ENCODE results near the gene GIPC1. TPM values are rescaled to one million over a fixed set of nuclear protein-coding genes. Genes with fewer than 3 reads are reported as not detected.

The GIPC1 gene
- total RNA-seq, 3 donors from 2014 or later, result 199 to 374 (median 300) TPM

GRCh38 chr19:14520543-14520942, 24.6 kb upstream of the GIPC1 start:
- intact Hi-C loops (cut with DNase I, micrococcal nuclease), result no loop called here
- peaks cover 22% of the 10 kb centered on the region for H3K4me1 ChIP-seq (ENCODE audit: low read depth)
- ATAC-seq, result no peak

DNA sequence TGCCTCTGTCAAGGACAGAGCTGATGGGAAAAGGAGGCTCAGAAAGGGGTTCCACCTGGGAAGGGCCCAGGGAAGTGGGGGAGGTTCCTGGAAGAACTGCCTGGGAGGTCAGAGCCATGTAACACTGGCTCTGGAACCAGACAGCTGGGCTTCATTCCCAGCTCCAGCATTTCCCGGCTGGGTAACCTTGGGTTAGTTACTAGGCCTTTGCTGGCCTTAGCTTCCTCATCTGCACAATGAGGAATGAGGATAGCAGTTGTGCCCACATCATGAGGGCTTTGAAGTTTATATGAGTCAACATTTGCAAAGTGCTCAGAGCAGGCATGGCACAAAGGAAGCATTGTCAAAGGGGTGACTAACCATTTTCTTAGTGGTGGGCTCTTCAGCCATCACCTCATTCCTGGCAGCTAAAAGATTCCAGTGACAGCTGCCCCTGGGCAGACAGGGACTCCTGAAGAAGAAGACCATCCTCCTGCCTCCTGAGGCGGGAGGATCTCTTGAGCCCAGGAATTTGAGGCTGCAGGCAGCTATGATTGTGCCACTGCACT, 24.0 kb upstream of the GIPC1 start:
- Histone ChIP-seq H3K36me3 (ENCODE audit: low read depth) (peaks cover 6% of the 10 kb centered on the region), H3K4me1 (ENCODE audit: low read depth) (peaks cover 28% of the 10 kb centered on the region), H3K9me3 (no peaks in the 10 kb centered on the region), H3K4me3 (no peak overlapping the region)
- TF ChIP-seq CTCF (IDR thresholded peaks at IDR 0.05), result no peak
- intact Hi-C loops (cut with DNase I, micrococcal nuclease), result no loop called here
- DNase-seq, result peak in 1 of 3 donors; percentile 58
- peak; percentile 2 for ATAC-seq

More at GRCh38 chr19:14520543-14520942, 24.6 kb upstream of the GIPC1 start:
- H3K4me3 ChIP-seq, result no peak overlapping the region
- no peak for DNase-seq
- no peak for TF ChIP-seq CTCF (IDR thresholded peaks at IDR 0.05)
- no peaks in the 10 kb centered on the region for H3K9me3 ChIP-seq
- H3K36me3 ChIP-seq (ENCODE audit: low read depth), result peaks cover 6% of the 10 kb centered on the region

- Histone ChIP-seq H3K4me3 (no peak overlapping the region), H3K36me3 (ENCODE audit: low read depth) (peaks cover 6% of the 10 kb centered on the region), H3K9me3 (no peaks in the 10 kb centered on the region), H3K4me1 (ENCODE audit: low read depth) (peaks cover 34% of the 10 kb centered on the region)
- TF ChIP-seq CTCF (IDR thresholded peaks at IDR 0.05), result no peak
- DNase-seq (peak in 1 of 3 donors; percentile 57), ATAC-seq (no peak)
- intact Hi-C loops (cut with DNase I, micrococcal nuclease), result no loop called here
These were observed 23.4 kb upstream of the GIPC1 start for GRCh38 chr19:14519245-14519859.

- TF ChIP-seq CTCF (IDR thresholded peaks at IDR 0.05), result no peak
- peak; percentile 78 for ATAC-seq
- intact Hi-C loops (cut with DNase I, micrococcal nuclease), result no loop called here
- Histone ChIP-seq H3K9me3 (no peaks in the 10 kb centered on the region), H3K4me3 (peak within 1 kb of the TSS; percentile 88), H3K4me1 (ENCODE audit: low read depth) (peaks cover 34% of the 10 kb centered on the region), H3K36me3 (ENCODE audit: low read depth) (peaks cover 6% of the 10 kb centered on the region)
- peak; percentile 86 to 92 (median 91) for DNase-seq
These were observed 22.0 kb upstream of the GIPC1 start, which contains the start of gene DNAJB1 for GRCh38 chr19:14517840-14518505. DNAJB1 (minus strand) TSS chr19:14518397; CDS start chr19:14518349, 48 bp downstream.

- intact Hi-C loops (cut with DNase I, micrococcal nuclease), result no loop called here
- H3K4me1 ChIP-seq (ENCODE audit: low read depth), result peaks cover 34% of the 10 kb centered on the region
- H3K36me3 ChIP-seq (ENCODE audit: low read depth), result peaks cover 6% of the 10 kb centered on the region
- DNase-seq, result no peak
- no peak for TF ChIP-seq CTCF (IDR thresholded peaks at IDR 0.05)
- H3K4me3 ChIP-seq, result peak overlapping the region; percentile 88
- H3K9me3 ChIP-seq, result no peaks in the 10 kb centered on the region
- ATAC-seq, result no peak
These were observed 21.5 kb upstream of the GIPC1 start for GRCh38 chr19:14517446-14517839.

Data from mucosa of descending colon (tissue), 3 donors.